ENCODE results near the gene RHBDL3.

The RHBDL3 gene

GRCh38 chr17:32266389-32267301 lies 1.0 kb downstream of the RHBDL3 start:
- DNase-seq (ENCODE audit: low read depth), result no peak

- no peak for DNase-seq (ENCODE audit: low read depth)
These were observed 2.1 kb downstream of the RHBDL3 start for GRCh38 chr17:32267690-32268205.

GRCh38 chr17:32268734-32269288 lies 3.2 kb downstream of the RHBDL3 start:
- no peak for DNase-seq (ENCODE audit: low read depth)

- no peak for DNase-seq (ENCODE audit: low read depth)
These were observed 3.7 kb downstream of the RHBDL3 start for GRCh38 chr17:32269377-32269776.

- DNase-seq (ENCODE audit: low read depth), result no peak
These were observed 6.2 kb downstream of the RHBDL3 start for GRCh38 chr17:32271844-32272243.

GRCh38 chr17:32274101-32274500 lies 8.5 kb downstream of the RHBDL3 start:
- DNase-seq (ENCODE audit: low read depth), result no peak

GRCh38 chr17:32274643-32275042 lies 9.0 kb downstream of the RHBDL3 start:
- DNase-seq (ENCODE audit: low read depth), result no peak

GRCh38 chr17:32275060-32276042 lies 9.7 kb downstream of the RHBDL3 start:
- DNase-seq (ENCODE audit: low read depth), result no peak

GRCh38 chr17:32276171-32276601 lies 10.6 kb downstream of the RHBDL3 start:
- no peak for DNase-seq (ENCODE audit: low read depth)

GRCh38 chr17:32277284-32277683 lies 11.7 kb downstream of the RHBDL3 start:
- no peak for DNase-seq (ENCODE audit: low read depth)

- no peak for DNase-seq (ENCODE audit: low read depth)
These were observed 13.2 kb downstream of the RHBDL3 start for GRCh38 chr17:32278815-32279214.

GRCh38 chr17:32279891-32280716 lies 14.5 kb downstream of the RHBDL3 start:
- DNase-seq (ENCODE audit: low read depth), result no peak

- no peak for DNase-seq (ENCODE audit: low read depth)
These were observed 15.4 kb downstream of the RHBDL3 start for GRCh38 chr17:32281011-32281451.

- no peak for DNase-seq (ENCODE audit: low read depth)
These were observed 18.1 kb downstream of the RHBDL3 start for GRCh38 chr17:32283745-32284201.

- DNase-seq (ENCODE audit: low read depth), result no peak
These were observed 19.7 kb downstream of the RHBDL3 start for GRCh38 chr17:32285306-32285705.

GRCh38 chr17:32285746-32286517 lies 20.3 kb downstream of the RHBDL3 start:
- DNase-seq (ENCODE audit: low read depth), result no peak

GRCh38 chr17:32286518-32286900 lies 20.9 kb downstream of the RHBDL3 start:
- no peak for DNase-seq (ENCODE audit: low read depth)

- no peak for DNase-seq (ENCODE audit: low read depth)
These were observed 22.3 kb downstream of the RHBDL3 start for GRCh38 chr17:32287804-32288511.

GRCh38 chr17:32288615-32289014 lies 23.0 kb downstream of the RHBDL3 start:
- DNase-seq (ENCODE audit: low read depth), result no peak

Measured in stimulated activated CD8-positive, alpha-beta memory T cell treated with anti-CD3 and anti-CD28 coated beads, Interleukin-15, amount 100 ng/mL, for 24 hours (primary cell).